ENCODE data around the gene PARP9. TPM values are rescaled to one million over a fixed set of nuclear protein-coding genes. Genes with fewer than 3 reads are reported as not detected.

The PARP9 gene
- total and polyA plus RNA-seq, 2 of the 13 experiments (the other 11 are each of a cell fraction or from before 2014, with no cell fraction given), result 6.5 to 10.6 TPM

- TF ChIP-seq TRAFD1 (CRISPR knock-in tag; IDR thresholded peaks at IDR 0.05; ENCODE audit: borderline replicate concordance), result no peak
- peak; percentile 54; the same call in 1 of the 2 replicates for TF ChIP-seq ZSCAN25 (CRISPR knock-in tag; IDR thresholded peaks at IDR 0.05)
- TF ChIP-seq NFE2 (CRISPR knock-in tag; IDR thresholded peaks at IDR 0.05), result no peak
- TF ChIP-seq SKIL (CRISPR knock-in tag; IDR thresholded peaks at IDR 0.05; ENCODE audit: borderline replicate concordance), result peak; percentile 57; the same call in 1 of the 2 replicates
- TF ChIP-seq ZFP37 (CRISPR knock-in tag; IDR thresholded peaks at IDR 0.05; ENCODE audit: borderline replicate concordance), result no peak
- TF ChIP-seq, protein P1, sequence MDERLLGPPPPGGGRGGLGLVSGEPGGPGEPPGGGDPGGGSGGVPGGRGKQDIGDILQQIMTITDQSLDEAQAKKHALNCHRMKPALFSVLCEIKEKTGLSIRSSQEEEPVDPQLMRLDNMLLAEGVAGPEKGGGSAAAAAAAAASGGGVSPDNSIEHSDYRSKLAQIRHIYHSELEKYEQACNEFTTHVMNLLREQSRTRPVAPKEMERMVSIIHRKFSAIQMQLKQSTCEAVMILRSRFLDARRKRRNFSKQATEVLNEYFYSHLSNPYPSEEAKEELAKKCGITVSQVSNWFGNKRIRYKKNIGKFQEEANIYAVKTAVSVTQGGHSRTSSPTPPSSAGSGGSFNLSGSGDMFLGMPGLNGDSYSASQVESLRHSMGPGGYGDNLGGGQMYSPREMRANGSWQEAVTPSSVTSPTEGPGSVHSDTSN (CRISPR knock-in tag; IDR thresholded peaks at IDR 0.05), result no peak
- TF ChIP-seq ZC3H13 (CRISPR knock-in tag; IDR thresholded peaks at IDR 0.05), result 0 out of 2 replicates have a peak, but pooled peaks have one; percentile 54
- TF ChIP-seq U2AF1 (optimal IDR thresholded peaks at IDR 0.05; ENCODE audit: low read depth, low read length), result no peak
- no peak; the same call in 1 of the 2 replicates for TF ChIP-seq SMYD3 (CRISPR knock-in tag; IDR thresholded peaks at IDR 0.05)
- TF ChIP-seq, protein P2, sequence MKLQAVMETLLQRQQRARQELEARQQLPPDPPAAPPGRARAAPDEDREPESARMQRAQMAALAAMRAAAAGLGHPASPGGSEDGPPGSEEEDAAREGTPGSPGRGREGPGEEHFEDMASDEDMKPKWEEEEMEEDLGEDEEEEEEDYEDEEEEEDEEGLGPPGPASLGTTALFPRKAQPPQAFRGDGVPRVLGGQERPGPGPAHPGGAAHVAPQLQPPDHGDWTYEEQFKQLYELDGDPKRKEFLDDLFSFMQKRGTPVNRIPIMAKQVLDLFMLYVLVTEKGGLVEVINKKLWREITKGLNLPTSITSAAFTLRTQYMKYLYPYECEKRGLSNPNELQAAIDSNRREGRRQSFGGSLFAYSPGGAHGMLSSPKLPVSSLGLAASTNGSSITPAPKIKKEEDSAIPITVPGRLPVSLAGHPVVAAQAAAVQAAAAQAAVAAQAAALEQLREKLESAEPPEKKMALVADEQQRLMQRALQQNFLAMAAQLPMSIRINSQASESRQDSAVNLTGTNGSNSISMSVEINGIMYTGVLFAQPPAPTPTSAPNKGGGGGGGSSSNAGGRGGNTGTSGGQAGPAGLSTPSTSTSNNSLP (IDR thresholded peaks at IDR 0.05; ENCODE audit: low read depth, low read length), result no peak
- TF ChIP-seq PITX1 (CRISPR knock-in tag; IDR thresholded peaks at IDR 0.05), result no peak
- peak; percentile 60; the same call in 1 of the 2 replicates for TF ChIP-seq ISL2 (CRISPR knock-in tag; IDR thresholded peaks at IDR 0.05)
- no peak for TF ChIP-seq GLI4 (CRISPR knock-in tag; IDR thresholded peaks at IDR 0.05; ENCODE audit: borderline replicate concordance)
- peak; percentile 97 for TF ChIP-seq ASH2L (IDR thresholded peaks at IDR 0.05; ENCODE audit: insufficient read length, low read depth, low read length)
- TF ChIP-seq, protein P3, sequence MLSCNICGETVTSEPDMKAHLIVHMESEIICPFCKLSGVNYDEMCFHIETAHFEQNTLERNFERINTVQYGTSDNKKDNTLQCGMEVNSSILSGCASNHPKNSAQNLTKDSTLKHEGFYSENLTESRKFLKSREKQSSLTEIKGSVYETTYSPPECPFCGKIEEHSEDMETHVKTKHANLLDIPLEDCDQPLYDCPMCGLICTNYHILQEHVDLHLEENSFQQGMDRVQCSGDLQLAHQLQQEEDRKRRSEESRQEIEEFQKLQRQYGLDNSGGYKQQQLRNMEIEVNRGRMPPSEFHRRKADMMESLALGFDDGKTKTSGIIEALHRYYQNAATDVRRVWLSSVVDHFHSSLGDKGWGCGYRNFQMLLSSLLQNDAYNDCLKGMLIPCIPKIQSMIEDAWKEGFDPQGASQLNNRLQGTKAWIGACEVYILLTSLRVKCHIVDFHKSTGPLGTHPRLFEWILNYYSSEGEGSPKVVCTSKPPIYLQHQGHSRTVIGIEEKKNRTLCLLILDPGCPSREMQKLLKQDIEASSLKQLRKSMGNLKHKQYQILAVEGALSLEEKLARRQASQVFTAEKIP (CRISPR knock-in tag; IDR thresholded peaks at IDR 0.05; ENCODE audit: borderline replicate concordance), result no peak
- TF ChIP-seq ZNF891 (CRISPR knock-in tag; IDR thresholded peaks at IDR 0.05), result no peak; the same call in 1 of the 2 replicates
- TF ChIP-seq JARID2 (CRISPR knock-in tag; IDR thresholded peaks at IDR 0.05; ENCODE audit: insufficient replicate concordance), result no peak
- TF ChIP-seq, protein P4, sequence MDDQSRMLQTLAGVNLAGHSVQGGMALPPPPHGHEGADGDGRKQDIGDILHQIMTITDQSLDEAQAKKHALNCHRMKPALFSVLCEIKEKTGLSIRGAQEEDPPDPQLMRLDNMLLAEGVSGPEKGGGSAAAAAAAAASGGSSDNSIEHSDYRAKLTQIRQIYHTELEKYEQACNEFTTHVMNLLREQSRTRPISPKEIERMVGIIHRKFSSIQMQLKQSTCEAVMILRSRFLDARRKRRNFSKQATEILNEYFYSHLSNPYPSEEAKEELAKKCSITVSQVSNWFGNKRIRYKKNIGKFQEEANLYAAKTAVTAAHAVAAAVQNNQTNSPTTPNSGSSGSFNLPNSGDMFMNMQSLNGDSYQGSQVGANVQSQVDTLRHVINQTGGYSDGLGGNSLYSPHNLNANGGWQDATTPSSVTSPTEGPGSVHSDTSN (CRISPR knock-in tag; IDR thresholded peaks at IDR 0.05; ENCODE audit: borderline replicate concordance), result peak; percentile 49; the same call in 1 of the 2 replicates
Observed at GRCh38 chr3:122514123-122515019, 49.7 kb downstream of the PARP9 start, which contains the start of gene KPNA1 (continued).
